Colon (tissue), 2 donors: ENCODE measurements around the gene HEYL.

ENCODE experiments used
- FAIRE-seq: peaks from 2 replicates; lab custom pipeline; 2012; peaks lifted over from hg19 to GRCh38; lab: Jason Lieb, UNC
- donor health status: control.
- donor health status: control.

Gene HEYL

DNA sequence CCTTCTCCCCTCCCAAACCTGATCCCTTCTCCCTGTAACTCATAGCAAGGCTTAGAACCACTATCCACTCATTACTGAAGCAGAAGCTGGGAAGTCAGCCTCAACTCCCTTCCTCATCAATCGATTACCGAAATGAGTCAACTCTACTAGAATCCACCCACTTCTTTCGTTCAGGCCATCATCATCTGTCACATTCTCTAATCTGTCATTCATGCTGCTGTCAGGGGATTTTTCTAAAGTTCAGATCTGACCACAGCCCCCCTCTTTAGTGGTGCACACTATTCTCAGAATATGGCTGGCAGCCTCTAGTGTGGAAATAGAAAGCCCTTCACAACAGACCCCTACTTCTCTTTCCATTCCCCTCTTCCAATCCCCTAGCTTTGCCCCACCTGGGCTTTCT is 27.3 kb upstream of the HEYL start:
- FAIRE-seq, result no peak

DNA sequence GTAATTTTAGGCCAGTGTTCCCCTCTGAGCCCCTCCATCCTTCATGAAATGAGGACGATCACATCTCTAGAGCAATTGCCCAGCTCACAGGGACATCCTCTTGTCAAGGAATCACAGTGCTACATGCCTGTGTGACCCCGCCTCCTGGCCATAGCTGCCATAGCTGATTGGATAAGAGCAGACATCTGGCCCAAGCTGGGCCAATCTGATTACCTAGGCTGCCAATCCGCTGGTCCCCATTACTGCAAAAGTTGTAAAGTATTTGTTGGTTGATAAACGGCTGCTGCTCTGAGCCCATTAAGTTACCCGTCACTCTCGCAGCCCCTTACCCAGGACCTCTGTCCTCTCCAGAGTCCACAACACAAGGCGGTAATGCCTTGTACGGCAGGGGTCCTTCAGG is 24.1 kb upstream of the HEYL start:
- no peak for FAIRE-seq

DNA sequence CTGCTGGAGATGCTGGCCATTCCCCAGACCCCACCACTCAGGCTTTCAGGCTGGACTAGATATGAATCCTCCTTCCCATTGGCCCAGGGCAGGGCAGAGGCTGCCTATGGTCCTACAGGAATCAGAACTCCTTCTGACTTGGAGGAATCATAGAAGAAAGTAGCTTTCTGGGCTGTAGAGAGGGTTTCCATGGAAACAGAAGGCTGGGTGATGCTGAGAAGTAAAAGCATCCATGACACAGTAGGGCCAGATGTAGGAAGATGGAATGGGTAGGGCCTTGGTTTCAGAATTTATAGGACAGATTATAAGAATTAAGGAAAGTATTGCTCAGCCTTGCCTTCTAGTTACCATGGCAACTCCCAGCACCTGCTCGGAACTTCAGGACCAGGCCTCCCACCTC is 23.4 kb upstream of the HEYL start:
- FAIRE-seq, result no peak

DNA sequence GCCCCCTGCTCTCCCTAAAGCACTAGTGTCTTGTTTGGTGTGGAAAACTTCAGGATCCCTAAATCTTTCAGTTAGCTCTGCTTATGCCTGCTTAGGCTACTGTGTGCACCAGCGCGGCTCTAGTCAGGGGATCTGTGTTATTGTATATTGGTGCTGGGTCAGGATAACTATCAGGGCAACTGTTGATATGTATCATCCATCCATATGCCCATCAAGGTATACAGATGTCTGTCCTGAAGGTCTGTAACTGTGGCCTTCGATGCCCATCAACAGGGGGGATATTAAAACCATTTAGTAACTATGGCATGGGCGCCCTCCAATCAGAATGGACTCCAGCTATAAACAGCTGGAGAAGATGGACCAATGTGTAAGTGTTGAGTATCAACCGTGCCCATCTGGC is 20.1 kb upstream of the HEYL start:
- FAIRE-seq, result no peak

DNA sequence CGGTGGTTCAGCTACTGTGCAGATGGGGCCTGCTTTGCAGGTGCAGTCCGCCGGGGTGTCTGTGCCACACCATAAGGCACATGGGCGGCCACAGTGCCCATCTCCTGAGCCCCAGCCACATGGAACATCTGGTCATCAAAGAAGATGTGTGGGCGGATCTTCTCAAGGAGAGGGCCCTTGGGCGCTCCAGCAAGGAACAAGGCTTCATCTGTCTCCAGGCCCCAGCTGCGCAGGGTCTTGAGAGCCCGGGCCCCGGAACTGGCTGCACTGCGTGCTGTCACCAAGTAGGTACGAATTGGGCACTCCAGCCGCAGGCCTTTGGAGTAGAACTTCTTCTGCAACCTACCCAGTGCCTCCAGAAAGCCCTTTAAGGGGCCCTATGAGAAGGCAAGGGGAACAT is 19.7 kb upstream of the HEYL start:
- no peak for FAIRE-seq

DNA sequence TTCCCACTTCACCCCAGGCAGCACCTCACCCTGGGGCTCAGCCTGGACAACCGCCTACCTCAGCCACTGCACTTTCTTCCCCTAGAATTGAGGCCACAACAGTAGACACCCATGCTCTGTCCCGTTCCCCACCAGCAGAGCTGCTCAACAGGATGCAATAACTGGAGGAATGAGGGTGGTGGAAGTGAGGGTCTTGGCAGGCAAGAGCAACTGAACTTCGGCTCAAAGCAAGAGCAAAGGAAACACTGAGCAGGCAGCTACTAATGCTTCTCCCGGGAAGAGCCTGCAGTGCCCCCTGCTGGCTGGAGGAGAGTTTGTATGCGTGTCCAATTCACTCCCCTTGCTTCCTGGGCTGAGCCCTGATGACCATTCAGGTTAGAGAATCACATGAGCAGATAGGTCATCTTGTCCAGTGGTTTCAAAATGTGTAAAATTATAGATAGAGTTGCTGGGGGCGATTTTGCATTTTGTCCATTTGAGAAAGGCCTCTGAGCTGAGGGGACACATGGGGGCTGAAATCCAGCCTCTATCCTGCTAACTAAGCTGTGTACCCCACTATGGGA is 18.6 kb upstream of the HEYL start:
- FAIRE-seq, result no peak

DNA sequence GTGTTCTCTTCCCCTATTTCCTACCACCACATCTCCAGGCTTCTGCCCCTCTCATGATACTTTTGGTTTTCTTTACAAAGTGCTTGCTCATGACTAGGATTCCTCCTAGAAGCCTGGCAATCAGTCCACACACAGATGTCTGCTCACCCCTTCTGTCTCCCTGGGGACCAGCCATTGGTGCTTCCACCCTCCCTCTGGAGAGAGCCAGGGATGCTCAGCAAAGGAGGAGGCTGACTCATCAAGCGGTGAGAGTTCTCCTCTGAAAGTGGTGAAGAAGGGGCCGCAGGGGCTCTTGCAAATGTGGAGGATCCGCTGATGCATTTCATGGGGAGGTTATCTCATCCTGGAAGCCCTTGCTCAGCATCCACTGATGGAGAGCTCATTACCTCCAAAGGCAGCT is 18.0 kb upstream of the HEYL start:
- FAIRE-seq, result no peak

GRCh38 chr1:39656391-39656790 is 16.9 kb upstream of the HEYL start:
- no peak for FAIRE-seq

DNA sequence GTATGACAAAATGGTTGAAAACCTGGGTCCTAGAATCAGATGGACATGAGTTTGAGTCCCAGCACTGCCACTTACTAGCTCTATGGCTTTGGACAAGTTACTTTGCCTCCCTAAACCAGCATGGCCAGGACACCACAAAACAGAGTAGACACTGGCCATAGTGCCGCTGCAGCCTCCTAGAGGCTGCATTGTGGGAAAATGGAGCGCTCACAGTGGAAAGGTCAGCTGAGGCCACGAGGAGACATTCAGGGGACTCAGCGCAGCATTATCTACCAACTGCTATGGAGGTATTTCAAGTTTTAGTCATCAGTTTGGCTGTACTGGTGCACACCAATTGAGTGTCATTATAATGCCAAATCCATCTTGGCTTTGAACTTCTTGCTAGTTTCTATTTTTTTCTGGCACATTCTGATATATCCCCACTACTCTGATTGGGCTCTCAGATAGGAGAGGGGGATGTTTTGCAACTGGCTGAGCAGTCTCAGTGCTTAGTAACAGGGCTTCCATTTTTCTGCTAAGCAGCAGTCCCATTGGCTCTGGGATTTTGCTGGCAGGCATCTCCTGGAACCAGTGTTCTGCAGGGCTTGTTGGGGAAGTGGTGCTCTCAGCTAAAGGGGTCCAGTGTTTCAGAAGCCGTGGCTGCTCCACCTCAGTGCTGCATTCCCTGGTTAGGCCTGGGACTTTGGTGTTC is 16.3 kb upstream of the HEYL start:
- no peak for FAIRE-seq

- FAIRE-seq, result no peak
Observed at GRCh38 chr1:39654291-39654690, 14.8 kb upstream of the HEYL start.

DNA sequence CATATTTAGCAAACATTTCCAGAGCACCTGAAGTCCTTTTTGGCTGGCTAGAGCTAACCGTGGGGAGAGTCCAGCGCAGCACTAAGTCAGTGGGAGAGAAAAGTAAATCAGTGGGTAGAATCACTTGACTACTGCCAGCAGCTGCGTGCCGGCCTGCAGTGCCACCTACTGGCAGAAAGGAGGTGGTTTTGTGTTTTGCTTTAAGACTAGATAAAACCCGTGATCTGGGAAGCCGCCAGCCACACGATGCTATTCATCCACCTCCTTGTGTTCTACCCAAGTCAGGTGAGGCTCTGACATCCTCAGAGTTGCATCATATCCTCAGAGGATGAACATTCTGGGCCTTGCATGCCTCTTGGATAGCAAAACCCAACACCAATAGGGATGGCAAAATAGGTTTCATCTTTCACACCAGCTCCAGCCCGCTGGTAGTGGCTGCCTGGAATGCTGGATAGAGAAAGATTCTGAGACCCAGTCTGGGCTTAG is 14.1 kb upstream of the HEYL start:
- no peak for FAIRE-seq

DNA sequence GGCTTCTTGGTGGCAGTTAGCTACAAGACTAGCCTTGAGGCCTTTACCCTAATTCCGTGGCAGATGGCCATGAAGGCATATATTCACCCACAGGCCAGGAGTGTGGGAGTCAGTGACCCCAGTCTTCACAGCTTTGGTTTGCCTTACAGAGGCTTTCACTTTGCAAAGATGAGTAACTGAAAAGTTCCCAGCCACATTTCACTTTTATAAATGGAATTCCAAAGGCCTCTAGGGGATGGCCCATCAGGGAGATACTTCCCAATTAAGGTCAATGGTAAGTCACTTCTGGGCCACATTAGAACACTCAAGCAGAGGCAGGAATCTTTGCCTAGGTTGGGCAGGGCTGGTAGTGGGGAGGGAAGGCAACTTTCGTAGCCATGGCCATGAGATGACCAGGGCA is 13.1 kb upstream of the HEYL start:
- FAIRE-seq, result no peak

- no peak for FAIRE-seq
Observed at GRCh38 chr1:39652105-39652504, 12.7 kb upstream of the HEYL start.

DNA sequence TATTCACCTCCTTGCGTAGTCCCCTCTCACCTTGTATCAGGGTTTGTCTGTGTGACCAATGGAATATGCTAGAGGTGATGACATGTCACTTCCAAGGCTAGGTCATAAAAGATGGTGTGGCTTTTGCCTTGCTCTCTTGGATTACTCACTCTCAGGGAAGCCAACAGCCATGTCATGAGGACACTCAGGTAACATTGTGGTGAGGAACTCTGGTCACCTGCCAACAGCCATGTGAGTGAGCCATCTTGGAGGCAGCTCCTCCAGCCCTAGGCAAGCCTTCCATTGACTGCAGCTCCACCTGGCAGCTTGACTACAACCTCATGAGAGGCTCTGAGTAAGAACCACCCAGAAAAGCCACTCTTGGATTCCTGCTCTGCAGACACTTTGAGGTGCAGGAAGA is 11.0 kb upstream of the HEYL start:
- FAIRE-seq, result no peak

GRCh38 chr1:39649636-39650185 is 10.3 kb upstream of the HEYL start:
- FAIRE-seq, result no peak

GRCh38 chr1:39648496-39648895 is 9.1 kb upstream of the HEYL start:
- FAIRE-seq, result no peak

- no peak for FAIRE-seq
Observed at GRCh38 chr1:39647247-39647646, 7.8 kb upstream of the HEYL start.

GRCh38 chr1:39646232-39647081 is 7.0 kb upstream of the HEYL start:
- no peak for FAIRE-seq

DNA sequence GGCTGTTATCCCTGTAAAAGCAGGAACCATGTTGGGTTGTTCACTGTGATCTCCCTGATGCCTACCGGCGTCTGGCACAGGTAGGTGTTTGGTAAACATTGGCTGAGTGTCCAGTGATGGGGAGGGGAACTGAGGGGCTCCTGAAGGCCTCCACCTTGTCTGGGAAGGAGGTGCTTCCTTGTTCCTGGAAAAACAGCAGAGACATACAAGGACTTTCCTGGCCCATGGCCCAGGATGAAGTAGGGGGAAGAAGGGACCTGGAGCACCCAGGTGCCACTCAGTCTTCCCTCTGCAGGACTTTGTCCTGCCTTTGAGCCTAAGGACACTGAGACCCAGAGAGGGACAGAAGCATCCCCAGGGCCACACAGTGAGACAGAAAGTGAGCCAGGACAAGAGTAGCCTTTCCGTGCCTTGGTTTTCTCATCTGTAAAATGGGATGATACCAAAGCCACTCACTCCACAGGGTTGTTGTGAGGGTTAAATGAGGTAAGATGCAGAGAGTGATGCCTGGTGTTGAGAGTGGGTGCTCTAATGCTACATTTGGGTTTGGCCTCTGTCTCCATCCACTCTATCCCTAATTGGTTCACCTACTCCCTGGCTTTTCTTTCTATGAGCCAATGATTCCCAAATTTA is 6.1 kb upstream of the HEYL start:
- FAIRE-seq, result no peak

DNA sequence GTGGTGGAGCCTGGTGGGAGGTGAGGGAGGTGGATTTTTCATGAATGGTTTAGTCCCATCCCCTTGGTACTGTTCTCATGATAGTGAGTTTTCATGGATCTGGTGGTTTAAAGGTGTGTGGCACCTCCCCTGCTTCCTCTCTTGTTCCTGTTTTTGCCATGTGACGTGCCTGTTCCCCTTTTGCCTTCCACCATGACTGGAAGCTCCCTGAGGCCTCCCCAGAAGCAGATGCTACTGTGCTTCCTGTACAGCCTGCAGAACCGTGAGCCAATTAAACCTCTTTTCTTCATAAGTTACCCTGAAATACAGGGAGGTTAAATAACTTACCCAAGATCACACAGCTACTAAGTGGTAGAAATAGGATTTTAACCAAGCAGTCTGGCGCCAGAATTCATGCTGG is 4.3 kb upstream of the HEYL start:
- no peak for FAIRE-seq

DNA sequence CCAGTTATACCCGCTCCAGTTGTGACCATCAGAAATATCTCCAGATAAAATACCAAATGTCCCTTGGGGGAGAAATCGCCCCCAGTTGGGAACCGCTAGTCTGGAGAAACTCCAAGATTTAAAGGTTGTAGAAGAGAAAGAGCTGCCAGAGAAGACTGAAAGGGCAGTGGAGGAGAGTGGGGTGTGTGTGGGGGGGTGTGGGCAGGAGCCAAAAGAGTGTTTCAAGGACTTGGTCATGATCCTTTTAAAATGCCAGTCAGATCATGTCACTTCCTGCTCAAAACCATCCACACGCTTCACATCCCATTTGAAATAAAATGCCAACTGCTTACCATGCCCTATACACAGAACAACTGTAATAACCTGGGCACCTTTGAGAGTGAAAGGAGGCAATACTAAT is 3.4 kb upstream of the HEYL start:
- no peak for FAIRE-seq

- FAIRE-seq, result no peak
Observed at GRCh38 chr1:39640861-39641260, 1.4 kb upstream of the HEYL start.

GRCh38 chr1:39638965-39639304 is 508 bp downstream of the HEYL start:
- FAIRE-seq, result no peak
